Ishikawa (cell line): ENCODE data around the gene NCBP3.

Experiments
- CEBPB ChIP-seq: IDR thresholded peaks from 2 replicates; pipeline ENCODE4 v1.6.1; 2012
- CREB1 ChIP-seq: IDR thresholded peaks from 2 replicates; pipeline ENCODE4 v1.6.1; 2012; ENCODE audit warnings: low read depth
- EGR1 ChIP-seq: IDR thresholded peaks from 2 replicates; pipeline ENCODE4 v1.6.1; 2012
- EP300 ChIP-seq: IDR thresholded peaks from 2 replicates; pipeline ENCODE4 v1.6.1; 2012; ENCODE audit warnings: borderline replicate concordance
- FOXM1 ChIP-seq: IDR thresholded peaks from 2 replicates; pipeline ENCODE4 v1.6.1; 2012; ENCODE audit warnings: low read depth, borderline replicate concordance
- NFIC ChIP-seq: IDR thresholded peaks from 2 replicates; pipeline ENCODE4 v1.6.1; 2012
- RAD21 ChIP-seq: IDR thresholded peaks from 2 replicates; pipeline ENCODE4 v1.6.1; 2012; ENCODE audit warnings: low read depth
- TAF1 ChIP-seq: IDR thresholded peaks from 2 replicates; pipeline ENCODE4 v1.6.1; 2012; ENCODE audit warnings: low read depth, mild to moderate bottlenecking
- TCF12 ChIP-seq: IDR thresholded peaks from 2 replicates; pipeline ENCODE4 v1.6.1; 2012; ENCODE audit warnings: low read depth
- TEAD4 ChIP-seq: IDR thresholded peaks from 2 replicates; pipeline ENCODE4 v1.6.1; 2012
- YY1 ChIP-seq: IDR thresholded peaks from 2 replicates; pipeline ENCODE4 v1.6.1; 2012; ENCODE audit warnings: low read depth
- ZBTB7A ChIP-seq: IDR thresholded peaks from 2 replicates; pipeline ENCODE4 v1.6.1; 2012; ENCODE audit warnings: low read depth
- TF ChIP-seq, protein P1 (sequence below): IDR thresholded peaks from 2 replicates; pipeline ENCODE4 v1.6.1; 2012; ENCODE audit warnings: low read depth, mild to moderate bottlenecking
- TF ChIP-seq, protein P2 (sequence below): IDR thresholded peaks from 2 replicates; pipeline ENCODE4 v1.6.1; 2012
- TF ChIP-seq, protein P3 (sequence below): IDR thresholded peaks from 2 replicates; pipeline ENCODE4 v1.6.1; 2012

The NCBP3 gene

DNA sequence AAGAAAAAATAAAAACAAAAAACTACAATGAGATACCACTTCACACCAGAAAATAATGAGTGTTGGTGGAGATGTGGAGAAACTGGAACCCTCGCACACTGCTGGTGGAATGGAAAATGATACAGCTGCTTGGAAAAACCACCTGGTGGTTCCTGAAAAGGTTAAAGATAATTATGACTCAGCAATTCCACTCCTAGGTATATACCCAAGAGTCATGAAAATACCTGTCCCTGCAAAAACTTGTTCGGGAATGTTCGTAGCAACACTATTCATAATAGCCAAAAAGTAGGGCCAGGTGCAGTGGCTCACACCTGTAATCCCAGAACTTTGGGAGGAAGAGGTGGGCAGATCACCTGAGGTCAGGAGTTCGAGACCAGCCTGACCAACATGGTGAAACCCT is 36.9 kb downstream of the NCBP3 start:
- TF ChIP-seq, protein P1, sequence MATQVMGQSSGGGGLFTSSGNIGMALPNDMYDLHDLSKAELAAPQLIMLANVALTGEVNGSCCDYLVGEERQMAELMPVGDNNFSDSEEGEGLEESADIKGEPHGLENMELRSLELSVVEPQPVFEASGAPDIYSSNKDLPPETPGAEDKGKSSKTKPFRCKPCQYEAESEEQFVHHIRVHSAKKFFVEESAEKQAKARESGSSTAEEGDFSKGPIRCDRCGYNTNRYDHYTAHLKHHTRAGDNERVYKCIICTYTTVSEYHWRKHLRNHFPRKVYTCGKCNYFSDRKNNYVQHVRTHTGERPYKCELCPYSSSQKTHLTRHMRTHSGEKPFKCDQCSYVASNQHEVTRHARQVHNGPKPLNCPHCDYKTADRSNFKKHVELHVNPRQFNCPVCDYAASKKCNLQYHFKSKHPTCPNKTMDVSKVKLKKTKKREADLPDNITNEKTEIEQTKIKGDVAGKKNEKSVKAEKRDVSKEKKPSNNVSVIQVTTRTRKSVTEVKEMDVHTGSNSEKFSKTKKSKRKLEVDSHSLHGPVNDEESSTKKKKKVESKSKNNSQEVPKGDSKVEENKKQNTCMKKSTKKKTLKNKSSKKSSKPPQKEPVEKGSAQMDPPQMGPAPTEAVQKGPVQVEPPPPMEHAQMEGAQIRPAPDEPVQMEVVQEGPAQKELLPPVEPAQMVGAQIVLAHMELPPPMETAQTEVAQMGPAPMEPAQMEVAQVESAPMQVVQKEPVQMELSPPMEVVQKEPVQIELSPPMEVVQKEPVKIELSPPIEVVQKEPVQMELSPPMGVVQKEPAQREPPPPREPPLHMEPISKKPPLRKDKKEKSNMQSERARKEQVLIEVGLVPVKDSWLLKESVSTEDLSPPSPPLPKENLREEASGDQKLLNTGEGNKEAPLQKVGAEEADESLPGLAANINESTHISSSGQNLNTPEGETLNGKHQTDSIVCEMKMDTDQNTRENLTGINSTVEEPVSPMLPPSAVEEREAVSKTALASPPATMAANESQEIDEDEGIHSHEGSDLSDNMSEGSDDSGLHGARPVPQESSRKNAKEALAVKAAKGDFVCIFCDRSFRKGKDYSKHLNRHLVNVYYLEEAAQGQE: no peak
- TF ChIP-seq TCF12 (no peak), NFIC (no peak), TAF1 (no peak), FOXM1 (no peak), ZBTB7A (no peak), TEAD4 (no peak), EP300 (no peak), CREB1 (no peak), EGR1 (no peak), YY1 (no peak), CEBPB (no peak), RAD21 (no peak)
- TF ChIP-seq, protein P2, sequence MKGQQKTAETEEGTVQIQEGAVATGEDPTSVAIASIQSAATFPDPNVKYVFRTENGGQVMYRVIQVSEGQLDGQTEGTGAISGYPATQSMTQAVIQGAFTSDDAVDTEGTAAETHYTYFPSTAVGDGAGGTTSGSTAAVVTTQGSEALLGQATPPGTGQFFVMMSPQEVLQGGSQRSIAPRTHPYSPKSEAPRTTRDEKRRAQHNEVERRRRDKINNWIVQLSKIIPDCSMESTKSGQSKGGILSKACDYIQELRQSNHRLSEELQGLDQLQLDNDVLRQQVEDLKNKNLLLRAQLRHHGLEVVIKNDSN: no peak
- TF ChIP-seq, protein P3, sequence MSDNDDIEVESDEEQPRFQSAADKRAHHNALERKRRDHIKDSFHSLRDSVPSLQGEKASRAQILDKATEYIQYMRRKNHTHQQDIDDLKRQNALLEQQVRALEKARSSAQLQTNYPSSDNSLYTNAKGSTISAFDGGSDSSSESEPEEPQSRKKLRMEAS: no peak

DNA sequence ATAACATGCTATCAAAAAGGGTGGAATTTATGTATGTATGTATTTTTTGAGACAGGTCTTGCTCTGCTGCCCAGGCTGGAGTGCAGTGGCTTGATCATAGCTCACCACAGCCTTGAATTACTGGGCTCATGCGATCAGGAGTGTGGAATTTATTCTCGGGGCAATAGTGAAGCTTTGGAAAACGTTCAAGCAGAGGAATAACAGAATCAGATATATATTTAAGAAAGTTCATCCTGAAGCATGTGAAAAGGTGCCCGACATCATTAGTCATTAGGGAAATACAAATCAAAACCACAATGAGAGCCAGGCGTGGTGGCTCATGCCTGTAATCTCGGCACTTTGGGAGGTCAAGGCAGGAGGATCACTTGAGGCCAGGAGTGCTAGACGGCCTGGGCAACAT is 37.3 kb downstream of the NCBP3 start:
- TF ChIP-seq RAD21 (no peak), ZBTB7A (no peak), FOXM1 (no peak), TEAD4 (no peak), CEBPB (no peak), EGR1 (no peak), CREB1 (no peak)
- TF ChIP-seq, protein P1: no peak
- TF ChIP-seq, protein P2: no peak
- TF ChIP-seq, protein P3: no peak

DNA sequence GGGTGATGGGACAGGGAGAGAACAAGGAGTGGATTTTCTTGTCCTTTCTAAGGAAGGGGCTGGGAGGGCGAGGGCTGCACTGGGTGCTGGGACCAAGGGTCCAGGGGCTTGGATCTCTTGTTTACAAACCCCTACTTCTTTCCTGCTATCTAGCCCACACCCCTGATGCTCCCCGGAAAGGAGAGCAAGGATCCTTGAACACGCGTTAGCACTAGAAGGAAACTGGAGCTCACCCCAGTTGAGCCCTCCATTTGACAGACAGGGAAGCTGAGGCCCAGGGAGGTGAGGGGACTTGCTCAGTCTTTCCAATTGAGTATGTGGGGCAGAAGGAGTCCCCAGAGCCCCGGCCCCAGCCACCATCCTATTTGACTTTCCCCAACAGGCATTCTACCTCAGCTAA is 40.5 kb downstream of the NCBP3 start:
- TF ChIP-seq, protein P3: no peak
- TF ChIP-seq EP300 (no peak), CREB1 (no peak), NFIC (no peak), TEAD4 (no peak), ZBTB7A (no peak)

DNA sequence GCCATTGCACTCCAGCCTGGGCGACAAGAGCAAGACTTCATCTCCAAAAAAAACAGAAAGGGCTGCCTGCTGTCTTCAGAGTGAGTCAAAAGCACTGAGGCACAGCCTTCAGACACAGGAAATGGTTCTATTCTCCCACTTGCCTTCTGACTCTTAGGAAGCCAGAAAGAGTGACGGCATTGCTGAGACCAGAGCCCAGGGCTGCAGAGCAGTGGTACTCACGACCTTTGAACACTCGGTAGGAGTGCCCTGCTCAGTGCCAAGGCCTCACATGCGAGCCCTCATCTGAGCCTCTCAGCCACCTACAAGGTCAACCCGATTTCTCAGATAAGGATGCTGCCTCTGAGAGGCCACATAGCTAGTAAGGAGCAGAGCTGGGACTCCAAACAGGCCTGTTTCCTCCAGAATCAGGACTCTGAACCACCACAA is 41.5 kb downstream of the NCBP3 start:
- TF ChIP-seq, protein P2: no peak
- TF ChIP-seq EP300: no peak
- no peak for TF ChIP-seq TAF1
- no peak for TF ChIP-seq RAD21
- no peak for TF ChIP-seq EGR1
- TF ChIP-seq, protein P1: no peak
- no peak for TF ChIP-seq TEAD4
- no peak for TF ChIP-seq TCF12
- TF ChIP-seq, protein P3: no peak
- TF ChIP-seq ZBTB7A: no peak
- no peak for TF ChIP-seq NFIC
- no peak for TF ChIP-seq FOXM1
- no peak for TF ChIP-seq YY1
- TF ChIP-seq CREB1: no peak
- TF ChIP-seq CEBPB: no peak

DNA sequence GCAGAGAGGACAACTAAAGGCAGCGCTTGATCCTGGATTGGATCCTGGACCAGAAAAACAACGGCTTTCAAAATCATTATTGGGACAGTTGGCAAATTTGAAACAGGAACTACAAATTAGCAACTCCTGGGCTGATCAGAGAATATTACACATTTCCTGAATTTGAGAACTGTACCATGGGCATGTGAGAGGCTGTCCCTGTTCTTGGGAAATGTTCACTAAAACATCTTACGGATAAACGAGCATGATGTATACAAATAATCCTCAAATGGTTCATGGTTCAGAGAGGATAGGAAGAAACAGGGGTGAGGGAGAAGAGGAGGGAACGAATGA is 42.8 kb downstream of the NCBP3 start:
- TF ChIP-seq FOXM1 (no peak), TCF12 (no peak), EP300 (no peak), YY1 (no peak), TEAD4 (no peak), CEBPB (no peak), ZBTB7A (no peak), RAD21 (no peak), EGR1 (no peak), CREB1 (no peak), NFIC (no peak), TAF1 (no peak)
- TF ChIP-seq, protein P3: no peak
- TF ChIP-seq, protein P1: no peak
- TF ChIP-seq, protein P2: no peak
